ENCODE results near the gene EMSY.
A peak's percentile ranks its signal among the peaks of the same experiment; 100 is the strongest.

The EMSY gene

DNA sequence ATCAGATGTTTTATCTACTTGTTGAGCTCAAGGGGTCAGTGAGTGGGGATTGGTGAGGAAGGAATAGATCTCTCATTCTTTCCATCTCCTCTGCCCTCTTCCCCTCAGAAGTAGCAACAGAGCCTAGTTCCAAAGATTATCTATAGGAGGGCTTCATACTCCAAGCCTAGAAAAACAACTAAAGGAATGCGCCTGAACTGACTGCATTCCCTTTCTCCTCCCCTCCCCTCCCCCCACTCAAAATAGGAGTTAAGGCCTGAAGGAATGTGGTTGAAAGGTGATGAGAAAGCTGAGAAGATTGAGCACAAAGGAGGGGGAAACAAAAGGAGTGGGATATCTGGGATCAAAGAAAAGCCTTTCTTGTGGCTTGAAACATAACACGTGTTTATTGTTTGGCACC is 10.5 kb downstream of the EMSY start:
- peak; percentile 68 for DNase-seq

DNA sequence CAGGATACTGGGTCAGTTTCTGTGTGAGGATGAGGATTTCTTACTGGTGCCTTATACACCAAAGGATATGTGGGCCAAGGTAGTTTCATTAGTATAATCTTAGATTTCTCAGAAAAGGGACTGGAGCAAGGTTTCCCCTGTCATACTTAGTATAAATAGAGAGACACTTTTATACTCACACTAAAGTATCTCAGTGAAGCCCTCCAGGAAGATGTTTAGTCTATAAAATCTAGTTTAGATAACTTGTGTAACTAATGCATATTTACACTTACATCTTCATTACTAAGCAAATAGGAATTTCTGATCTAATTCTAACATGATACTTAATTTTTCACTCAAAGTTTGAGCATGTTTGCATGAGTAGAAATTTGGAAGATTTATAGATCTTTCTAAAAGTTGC is 11.1 kb downstream of the EMSY start:
- DNase-seq, result peak; percentile 14

DNA sequence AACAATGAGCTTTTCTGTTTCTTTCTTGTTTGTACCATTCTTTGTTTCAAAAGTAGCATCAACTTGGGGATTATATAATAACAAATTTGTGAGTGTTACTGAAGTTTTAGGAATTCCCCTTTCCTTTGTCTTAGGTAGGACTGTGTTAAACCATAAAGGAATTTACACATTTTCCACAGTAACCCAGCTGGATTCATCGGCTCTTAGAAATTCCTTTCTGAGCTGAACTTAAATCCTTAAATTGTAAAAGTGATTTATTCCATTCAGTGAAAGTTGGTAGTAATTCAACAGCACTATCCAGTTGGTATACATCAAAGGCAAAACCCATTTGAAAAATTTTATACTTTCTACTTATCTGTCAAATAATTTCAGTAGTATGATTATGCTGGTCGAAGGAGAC is 11.8 kb downstream of the EMSY start:
- DNase-seq, result peak; percentile 11

DNA sequence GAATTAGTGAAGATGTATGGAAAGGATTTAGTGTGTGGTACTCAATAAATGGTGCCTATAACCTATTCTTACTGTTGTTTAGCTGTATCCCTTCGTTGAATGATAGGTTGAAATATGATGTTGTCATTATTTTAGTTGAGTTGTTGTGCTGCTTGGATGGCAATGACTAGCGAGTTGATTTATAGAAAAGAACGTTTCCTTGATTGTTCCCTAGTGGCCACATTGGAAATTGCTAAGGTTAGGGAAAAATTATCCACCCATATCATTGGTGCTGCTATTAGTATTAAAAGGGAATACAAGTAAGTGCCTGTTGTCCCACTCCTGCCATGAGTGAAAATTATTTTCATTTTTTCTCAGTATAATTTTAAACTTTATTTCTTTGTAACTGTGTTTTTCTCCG is 14.5 kb downstream of the EMSY start:
- no peak for DNase-seq

DNA sequence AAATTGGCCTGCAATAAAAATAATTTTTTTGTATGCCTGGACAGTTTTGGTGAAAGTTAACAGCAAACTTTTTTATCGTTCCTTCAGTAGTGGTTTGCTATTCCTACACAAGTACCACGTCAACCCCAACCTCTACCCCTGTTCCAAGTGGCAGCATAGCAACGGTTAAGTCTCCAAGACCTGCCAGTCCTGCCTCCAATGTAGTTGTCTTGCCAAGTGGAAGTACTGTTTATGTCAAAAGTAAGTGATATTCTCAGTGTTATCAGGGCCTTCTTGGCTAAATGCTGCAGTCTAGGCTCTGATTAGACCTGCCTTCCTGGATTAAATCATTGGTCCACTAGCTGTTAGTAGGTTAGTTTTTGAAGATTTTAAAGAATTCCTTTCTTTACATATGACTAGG is 15.0 kb downstream of the EMSY start:
- no peak for DNase-seq

DNA sequence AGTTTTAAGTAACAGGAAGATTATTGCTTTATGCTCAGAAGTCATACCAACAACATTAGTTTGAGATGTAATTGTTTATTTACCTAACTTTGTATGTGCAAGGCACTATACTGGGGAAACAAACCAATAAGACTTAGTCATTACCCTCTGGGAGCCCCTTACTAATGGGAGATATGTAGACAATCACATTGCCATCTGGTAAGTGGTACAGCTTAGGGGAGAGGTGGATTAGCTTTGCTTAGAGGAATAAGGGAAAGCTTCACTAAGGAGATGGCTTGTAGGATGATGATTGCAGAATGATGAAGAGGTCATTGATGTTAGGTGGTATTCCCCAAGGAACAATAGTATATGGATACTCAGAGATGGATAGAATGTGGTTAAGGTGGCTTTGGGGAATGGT is 17.5 kb downstream of the EMSY start:
- no peak for DNase-seq

DNA sequence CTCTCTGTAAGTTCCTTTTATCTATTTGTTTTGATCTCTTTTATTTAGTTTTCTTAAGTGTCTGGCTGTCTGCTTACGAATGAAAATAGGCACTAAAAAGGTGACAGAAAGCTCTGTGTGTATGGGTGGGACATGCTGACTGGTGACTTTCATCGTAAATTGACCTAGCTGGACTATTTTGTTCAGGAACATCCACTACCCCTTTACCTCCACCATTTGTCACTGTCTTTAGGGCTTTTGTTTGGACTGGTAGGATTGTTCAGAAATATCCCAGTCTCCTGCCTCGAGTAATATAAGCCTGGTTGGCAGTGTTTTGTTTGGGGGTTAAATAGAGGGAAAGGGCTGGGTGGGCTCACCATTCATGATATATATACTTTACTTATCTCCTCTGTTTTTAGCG is 20.9 kb downstream of the EMSY start:
- no peak for DNase-seq

DNA sequence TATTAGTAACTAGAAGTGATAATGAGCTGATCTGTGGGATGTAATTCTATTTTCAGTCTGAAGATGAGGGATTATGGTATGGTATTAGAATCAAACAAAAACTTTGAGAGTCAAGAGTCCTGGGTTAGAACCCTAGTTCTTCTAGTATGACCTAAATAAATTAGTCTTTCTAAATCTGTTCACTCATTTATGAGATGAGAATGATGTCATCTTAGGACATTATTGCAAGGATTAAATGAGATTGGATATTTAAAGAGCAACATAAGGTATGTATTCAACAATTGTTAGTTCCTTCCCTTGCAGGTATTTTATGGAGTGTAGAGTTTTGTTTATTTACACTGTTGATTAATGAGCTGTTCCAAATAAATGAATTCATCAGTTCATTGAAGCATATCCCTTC is 21.8 kb downstream of the EMSY start:
- no peak for DNase-seq

DNA sequence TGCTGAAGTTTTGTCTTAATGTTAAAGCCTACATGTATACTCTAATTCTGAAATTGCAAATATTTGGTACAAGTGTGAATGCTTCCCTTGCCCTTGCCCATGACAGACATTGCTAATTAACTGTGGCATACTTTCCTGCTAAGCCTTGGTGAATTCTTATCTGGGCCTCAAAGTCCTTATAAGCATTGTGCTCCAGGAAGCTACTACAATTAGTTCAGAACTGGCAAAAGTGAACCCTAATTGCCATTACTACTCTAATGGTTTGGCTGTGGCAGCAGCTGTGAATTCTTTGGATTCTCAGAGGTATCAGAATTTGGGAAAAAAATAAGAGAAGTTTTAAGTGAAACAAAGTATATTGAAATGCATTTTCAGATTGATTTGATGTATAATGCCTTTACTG is 24.3 kb downstream of the EMSY start:
- DNase-seq, result no peak

DNA sequence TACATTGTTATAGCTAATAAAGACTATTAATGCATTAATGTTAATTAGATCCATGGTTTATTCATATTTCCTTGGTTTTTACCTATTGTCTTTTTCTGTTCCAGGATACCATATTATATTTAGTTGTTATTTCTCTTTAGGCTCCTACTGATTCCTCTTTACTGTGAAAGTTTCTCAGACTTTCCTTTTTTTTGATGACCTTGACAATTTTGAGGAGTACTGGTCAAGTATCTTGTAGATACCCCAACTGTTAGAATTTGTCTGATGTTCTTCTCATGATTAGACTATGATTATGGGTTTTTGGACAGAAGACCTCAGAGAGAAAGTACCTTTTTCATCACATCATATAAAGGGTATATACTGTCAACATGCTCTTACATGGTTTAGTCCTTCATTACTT is 26.6 kb downstream of the EMSY start:
- no peak for DNase-seq

DNA sequence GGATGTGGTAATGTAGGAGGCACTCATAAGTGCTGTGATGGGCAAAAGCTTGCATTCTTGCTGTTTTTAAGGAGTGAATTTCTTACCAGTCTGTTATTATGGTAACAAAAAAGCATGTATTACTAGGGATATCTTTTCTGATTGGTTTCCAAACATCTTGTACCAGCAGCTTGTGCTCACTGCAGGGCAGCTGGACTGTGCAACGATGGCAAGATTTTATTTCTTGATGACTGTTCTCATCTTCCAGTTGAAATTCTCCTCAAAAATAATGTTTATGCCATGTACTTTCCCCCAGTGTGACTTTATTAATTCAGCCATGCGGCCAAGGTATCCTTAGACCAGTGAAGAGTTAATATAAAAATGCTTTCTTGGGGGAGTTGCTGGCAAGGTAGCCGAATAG is 35.4 kb downstream of the EMSY start:
- DNase-seq, result no peak

DNA sequence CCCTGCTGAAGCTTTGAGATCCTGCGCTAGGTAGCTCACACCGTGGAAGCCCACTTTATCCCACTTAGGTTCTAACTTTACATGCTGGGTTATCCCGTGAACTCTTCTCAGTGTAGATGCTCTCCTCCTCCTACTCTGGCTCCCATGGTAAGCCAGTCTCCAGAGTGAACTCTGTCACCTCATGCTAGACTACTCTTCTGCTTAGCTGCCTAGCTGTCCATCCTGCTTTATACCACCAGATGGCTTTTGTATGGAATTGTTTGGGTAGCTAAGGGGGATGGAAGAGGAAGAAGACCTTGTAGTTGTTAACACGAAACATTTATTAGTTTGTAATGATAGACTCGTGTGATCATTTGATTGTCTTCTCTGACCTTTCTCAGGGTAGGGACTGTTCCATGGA is 46.8 kb downstream of the EMSY start:
- no peak for DNase-seq

DNA sequence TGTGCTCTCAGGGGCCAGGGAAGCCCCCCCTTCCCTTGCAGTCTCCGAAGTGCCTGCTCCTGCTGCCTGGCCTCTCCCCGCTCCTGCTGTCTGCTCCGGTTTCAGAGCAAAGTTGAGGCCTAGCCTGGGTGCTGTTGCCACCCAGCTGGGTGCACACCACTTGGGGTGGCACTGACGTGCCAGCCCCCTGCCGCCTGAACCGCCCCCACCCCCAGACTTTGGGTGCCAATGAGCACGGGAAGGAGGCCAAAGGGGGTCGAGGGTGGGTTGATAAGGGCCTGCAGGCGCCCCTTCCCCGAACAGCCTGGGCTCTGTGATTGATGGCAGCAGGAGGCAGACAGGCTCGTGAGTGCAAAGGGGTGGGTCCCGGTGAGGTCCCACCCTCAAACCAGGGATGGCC is 48.2 kb downstream of the EMSY start:
- DNase-seq, result no peak

DNA sequence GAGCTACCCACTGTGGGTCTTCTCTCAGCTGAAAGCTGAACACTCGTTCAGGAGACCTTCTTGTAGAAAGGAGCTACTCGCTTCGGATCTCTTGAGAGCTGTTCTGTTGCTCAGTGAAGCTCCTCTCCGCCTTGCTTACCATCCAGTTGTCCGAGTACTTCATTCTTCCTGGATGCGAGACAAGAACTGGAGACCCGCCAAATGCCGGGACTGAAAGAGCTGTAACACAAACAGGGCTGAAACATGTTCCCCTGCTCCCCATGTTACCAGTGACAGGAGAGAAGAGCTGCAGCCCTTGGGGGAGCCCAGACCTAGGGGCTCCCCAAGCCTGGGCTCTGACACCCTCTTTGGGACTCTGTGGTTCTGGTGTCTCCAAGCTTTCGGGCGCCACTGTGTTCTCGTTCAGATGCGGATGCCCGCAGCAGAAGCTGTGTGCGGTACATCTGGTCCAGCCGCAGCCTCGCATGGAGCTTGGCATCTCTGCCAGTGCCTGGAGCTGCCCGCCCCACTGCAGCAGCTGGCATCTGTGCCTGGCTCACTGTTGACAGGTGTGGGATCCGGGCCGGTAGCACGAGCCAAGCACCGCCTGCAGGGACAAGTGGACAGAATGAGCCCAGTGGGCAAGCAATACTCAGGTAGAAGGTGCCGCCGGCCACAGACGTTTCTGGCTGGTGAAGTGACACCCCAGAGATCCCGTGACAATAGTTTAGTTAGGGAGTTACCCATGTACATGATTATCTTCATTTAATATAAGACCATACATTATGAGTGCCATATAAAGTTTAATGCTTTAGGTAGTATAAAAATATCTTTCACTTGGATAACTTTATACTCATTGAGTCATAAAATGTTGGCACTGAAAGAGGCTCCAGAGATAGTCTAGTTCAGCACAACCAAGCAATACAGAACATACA is 49.1 kb downstream of the EMSY start:
- no peak for DNase-seq

DNA sequence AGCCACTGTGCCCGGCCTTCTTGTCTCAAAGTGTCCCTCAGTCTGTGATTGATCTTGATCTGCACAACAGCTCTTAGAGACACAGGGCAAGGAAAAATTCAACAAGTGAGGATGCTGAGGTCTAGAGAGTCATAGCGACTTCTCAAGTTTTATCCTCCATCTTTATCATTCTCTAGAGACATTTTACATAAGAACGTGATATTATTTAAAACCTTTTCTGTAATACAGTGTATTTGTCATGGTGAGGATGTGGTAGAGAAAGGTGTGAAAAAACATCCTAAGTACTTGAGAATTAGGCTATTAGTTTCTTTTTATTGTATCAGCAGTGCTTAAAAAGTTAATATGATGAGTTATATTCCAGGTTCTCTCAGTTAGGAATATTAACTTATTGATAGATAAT is 50.2 kb downstream of the EMSY start:
- DNase-seq, result no peak

DNA sequence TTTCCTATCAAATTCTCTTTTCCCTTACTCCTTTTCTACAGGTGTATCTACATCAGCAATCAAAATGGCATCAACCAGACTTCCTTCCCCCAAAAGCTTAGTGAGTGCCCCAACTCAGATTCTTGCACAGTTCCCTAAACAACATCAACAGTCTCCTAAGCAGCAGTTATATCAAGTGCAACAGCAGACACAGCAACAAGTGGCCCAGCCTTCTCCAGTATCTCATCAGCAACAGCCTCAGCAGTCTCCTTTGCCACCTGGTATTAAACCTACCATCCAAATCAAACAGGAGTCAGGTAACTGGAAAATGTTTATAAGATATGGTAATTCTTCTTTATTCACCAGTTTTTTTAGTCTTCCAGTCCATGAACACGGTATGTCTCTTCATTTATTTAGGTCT is 51.4 kb downstream of the EMSY start:
- DNase-seq, result no peak

DNA sequence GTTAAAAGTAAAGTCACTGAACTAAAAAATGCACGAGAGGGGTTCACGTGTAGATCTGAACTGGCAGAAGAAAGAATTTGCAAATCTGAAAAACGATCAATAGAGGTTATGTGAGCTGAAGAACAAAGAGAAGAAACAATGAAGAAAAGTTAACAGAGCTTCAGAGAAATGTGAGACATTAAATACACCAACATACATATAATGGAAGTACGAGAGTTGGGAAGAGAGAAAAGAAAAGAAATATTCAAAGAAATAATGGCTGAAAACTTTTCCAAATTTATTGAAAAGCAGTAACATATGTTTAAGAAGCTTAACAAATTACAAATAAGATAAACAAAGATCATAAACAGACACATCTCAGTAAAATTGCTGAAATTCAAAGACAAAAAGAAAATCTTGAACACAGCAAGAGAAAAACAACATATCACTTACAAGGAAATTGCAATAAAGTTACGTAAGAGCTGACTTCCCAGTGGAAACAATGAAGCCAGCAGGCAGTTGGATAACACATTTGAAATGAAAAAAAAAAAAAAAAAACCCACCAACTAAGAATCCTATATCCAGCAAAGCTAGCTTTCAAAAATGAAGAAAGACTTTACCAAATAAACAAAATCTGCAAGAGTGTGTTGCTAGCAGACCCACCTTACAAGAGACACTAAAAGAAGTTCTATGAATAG is 56.8 kb downstream of the EMSY start:
- DNase-seq, result no peak

DNA sequence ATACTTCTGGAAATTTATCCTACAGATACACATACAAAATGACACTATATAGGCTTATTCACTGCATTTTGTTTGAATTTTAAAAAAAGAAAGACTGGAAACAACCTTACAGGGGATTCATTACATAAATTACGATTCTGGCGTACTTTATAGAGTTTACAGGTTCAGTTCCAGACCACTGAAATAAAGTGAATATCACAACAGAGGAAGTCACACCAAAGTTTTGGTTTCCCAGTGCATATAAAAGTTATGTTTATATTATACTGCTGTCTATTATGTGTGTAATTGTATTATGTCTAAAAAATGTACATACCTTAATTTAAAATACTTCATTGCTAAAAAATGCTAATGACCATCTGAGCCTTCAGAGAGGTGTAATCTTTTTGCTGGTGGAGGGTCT is 62.0 kb downstream of the EMSY start:
- DNase-seq, result no peak

DNA sequence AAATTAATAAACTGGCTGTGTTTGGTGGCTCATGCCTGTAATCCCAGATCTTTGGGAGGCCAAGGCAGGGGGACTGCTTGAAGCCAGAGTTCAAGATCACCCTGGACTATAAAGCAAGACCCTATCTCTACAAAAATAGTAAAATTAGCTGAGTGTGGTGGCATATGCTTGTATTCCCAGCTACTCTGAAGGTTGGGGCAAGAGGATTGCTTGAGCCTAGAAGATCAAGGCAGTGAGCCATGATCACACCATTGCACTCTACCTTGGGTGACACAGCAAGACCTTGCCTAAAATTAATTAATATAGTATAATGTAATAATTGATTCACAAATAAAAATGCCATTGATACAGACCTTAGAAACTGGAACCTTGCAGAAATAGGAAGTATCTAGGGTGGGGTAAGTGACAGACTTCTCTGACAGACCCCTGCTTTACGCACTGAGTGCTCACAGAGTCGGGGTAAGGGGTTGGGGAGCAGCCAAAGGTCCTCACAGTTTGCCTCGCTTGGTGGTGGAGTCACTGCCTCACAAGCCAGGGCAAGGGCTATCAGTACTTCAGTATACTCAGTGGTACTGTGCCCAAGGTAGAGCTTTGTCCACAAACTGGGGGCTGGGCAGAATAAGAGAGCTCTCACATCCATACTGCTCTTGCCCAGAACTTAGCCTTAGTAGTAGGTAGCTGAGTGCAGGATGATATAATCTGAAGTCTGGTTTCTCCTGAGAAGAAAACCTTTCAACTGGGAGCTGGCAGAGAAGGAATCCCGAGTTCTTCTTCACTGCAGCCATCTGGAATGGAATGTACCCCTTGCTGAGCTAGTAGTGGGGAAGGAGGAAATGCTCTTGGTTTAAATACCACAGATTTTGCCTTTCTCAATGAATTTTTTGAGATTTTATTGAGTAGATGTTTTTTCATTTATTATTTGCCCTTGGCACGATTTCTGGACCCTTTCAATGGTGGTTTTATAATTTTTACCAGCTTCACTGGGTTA is 65.5 kb downstream of the EMSY start:
- peak; percentile 83 for DNase-seq

DNA sequence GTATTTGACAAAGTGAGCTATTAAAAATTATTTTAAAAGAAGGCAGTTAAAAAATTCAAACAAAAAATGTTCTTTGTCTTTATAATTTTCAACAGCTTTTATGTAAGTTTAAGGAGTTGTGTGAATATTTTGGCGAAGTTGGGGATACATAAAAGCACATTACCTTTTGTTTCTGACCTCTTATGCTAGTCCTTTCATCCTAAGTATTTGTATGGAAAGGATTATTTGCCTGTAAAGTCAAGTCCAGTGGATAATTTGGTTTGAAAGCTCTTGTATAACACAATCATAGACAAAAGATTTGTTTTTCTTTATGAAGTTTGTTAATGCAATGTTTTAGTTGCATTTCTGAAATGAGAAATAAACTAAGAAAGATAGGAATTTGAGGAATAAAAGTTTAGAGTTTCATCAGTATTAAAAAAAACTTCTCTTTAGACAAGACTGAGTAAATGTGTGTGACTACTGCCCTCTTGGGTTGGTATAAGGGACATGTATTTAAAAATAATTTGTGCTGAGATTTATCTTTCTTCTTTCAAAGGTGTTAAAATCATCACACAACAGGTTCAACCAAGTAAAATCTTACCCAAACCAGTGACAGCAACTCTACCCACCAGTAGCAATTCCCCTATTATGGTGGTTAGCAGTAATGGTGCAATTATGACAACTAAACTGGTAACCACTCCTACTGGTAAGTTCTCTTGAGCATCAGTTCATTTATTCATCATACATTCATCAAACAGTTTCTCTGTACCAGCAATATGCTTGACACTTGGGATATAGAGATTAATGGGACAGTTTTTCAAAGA is 68.2 kb downstream of the EMSY start:
- DNase-seq, result peak; percentile 31

DNA sequence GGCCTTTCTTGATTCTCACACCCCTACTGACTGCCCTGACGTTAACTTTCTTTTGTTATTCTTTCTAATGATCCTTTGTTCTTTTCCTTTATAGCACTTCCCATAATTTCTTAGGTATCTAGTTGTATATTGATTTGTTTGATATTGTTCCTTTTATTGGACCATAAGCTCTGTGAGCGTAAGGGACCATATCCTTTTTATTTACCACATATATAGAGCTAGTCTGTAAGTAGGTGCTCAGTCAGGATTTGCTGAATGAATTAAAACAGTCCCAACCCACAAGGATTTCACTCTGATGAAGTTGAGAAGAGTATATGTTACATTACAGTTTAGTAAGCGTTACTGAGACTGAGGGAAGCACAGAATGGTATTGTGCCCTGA is 68.8 kb downstream of the EMSY start:
- DNase-seq, result no peak

DNA sequence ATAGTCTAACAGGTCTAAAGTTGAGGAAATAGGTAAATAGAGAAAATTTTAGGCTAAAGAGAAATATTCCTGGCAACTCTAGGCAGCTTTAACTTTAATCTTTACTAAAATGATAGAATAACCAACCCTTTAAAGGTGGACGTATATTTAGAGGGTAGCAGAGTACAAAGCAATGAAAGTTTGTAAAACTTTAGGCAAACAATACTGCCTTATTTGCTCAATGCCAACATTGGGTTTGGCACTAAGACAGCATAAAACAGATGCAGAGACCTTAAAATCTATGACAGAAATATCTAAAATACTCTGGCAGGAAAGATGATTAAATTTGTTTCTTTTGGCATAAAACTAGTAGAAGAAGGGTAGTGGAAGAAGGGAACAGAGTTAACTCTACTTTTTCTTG is 70.7 kb downstream of the EMSY start:
- no peak for DNase-seq
